SK-N-SH (cell line): ENCODE results near the gene MYBPH. TPM values are rescaled to one million over a fixed set of nuclear protein-coding genes. Genes with fewer than 3 reads are reported as not detected.

Experiments
- CTCF ChIA-PET: fragments of 300-600, 350-600 bp; formaldehyde crosslinking; extraction: SDS; loops from one replicate; lab custom pipeline; 2021; lab: Yijun Ruan, JAX
- POLR2A ChIA-PET: fragments of 350-600 bp; sonication (Branson Sonifier 250); formaldehyde crosslinking; extraction: SDS; loops from one replicate; lab custom pipeline; 2020; ENCODE audit warnings: antibody characterized with exemption, inconsistent platforms; lab: Yijun Ruan, JAX
- DNase-seq: peaks from one replicate; pipeline ENCODE4 v3.0.0; 2012
- H2AFZ ChIP-seq: fragments of 200-600 bp; sonication (generic); 2 replicates; pipeline ENCODE4 v1.8.1; 2016; ENCODE audit warnings: antibody characterized with exemption, mild to moderate bottlenecking, low read depth
- H3F3A ChIP-seq: fragments of 200-600 bp; sonication (generic); replicated peaks from 2 replicates; pipeline ENCODE3; 2016; ENCODE audit warnings: antibody characterized with exemption, mild to moderate bottlenecking; ENCODE audit not compliant: insufficient read depth
- H3K27ac ChIP-seq, 2 experiments: fragments of 200-500 bp in 1 of 2; fragments of 200-600 bp in 1 of 2; sonication (Bioruptor generic) in 1 of 2; sonication (generic), shearing (Covaris generic) in 1 of 2; 2 replicates each; pipeline versions ENCODE4 v1.5.1 to v1.6.1; 2014 to 2016; ENCODE audit warnings: low read depth in 2 of 2, inconsistent platforms in 1 of 2, low read length in 1 of 2, mild to moderate bottlenecking in 1 of 2, mixed read lengths in 1 of 2
- H3K27me3 ChIP-seq: fragments of 200-600 bp; sonication (generic), shearing (Covaris generic); 2 replicates; pipeline ENCODE4 v1.6.1; 2016; ENCODE audit warnings: mixed run types; ENCODE audit not compliant: insufficient read depth
- H3K36me3 ChIP-seq, 2 experiments: fragments of 200-500 bp in 1 of 2; fragments of 200-600 bp in 1 of 2; sonication (Bioruptor generic) in 1 of 2; sonication (generic) in 1 of 2; replicated peaks in 1 of 2; 2 replicates each; pipeline versions ENCODE3 to v1.5.1; 2014 to 2016; ENCODE audit warnings: low read length in 1 of 2, mild to moderate bottlenecking in 1 of 2; ENCODE audit not compliant: insufficient read depth in 2 of 2, control insufficient read depth in 1 of 2
- H3K4me1 ChIP-seq, 2 experiments: fragments of 200-500 bp in 1 of 2; fragments of 200-600 bp in 1 of 2; sonication (Bioruptor generic) in 1 of 2; sonication (generic), shearing (Covaris generic) in 1 of 2; 2 replicates each; pipeline versions ENCODE4 v1.5.1 to v1.6.1; 2014 to 2016; ENCODE audit warnings: low read depth in 1 of 2, low read length in 1 of 2, mixed run types in 1 of 2; ENCODE audit not compliant: insufficient read depth in 2 of 2, control insufficient read depth in 1 of 2
- H3K4me2 ChIP-seq: fragments of 200-600 bp; sonication (generic), shearing (Covaris generic); 2 replicates; pipeline ENCODE4 v1.6.1; 2017; ENCODE audit warnings: mixed run types
- H3K4me3 ChIP-seq, 2 experiments: fragments of 200-500 bp in 1 of 2; fragments of 200-600 bp in 1 of 2; sonication (Bioruptor generic) in 1 of 2; sonication (generic), shearing (Covaris generic) in 1 of 2; 2 replicates each; pipeline versions ENCODE4 v1.5.1 to v1.8.1; 2014 to 2016; ENCODE audit warnings: low read depth in 2 of 2, inconsistent platforms in 1 of 2, low read length in 1 of 2, mild to moderate bottlenecking in 1 of 2, mixed read lengths in 1 of 2, moderate library complexity in 1 of 2
- H3K79me2 ChIP-seq: fragments of 200-600 bp; sonication (generic); 2 replicates; pipeline ENCODE4 v1.8.1; 2017; ENCODE audit warnings: mild to moderate bottlenecking; ENCODE audit not compliant: insufficient read depth
- H3K9ac ChIP-seq: fragments of 200-600 bp; sonication (generic); 2 replicates; pipeline ENCODE4 v1.6.1; 2017; ENCODE audit warnings: mixed run types
- H3K9me2 ChIP-seq: fragments of 200-600 bp; sonication (generic); 2 replicates; pipeline ENCODE4 v1.6.1; 2017; ENCODE audit warnings: mixed run types
- H3K9me3 ChIP-seq: fragments of 200-600 bp; sonication (generic); 2 replicates; pipeline ENCODE4 v1.6.1; 2017; ENCODE audit warnings: mixed run types, mild to moderate bottlenecking, moderate library complexity
- H4K20me1 ChIP-seq: fragments of 200-600 bp; sonication (generic); 2 replicates; pipeline ENCODE4 v1.6.1; 2017; ENCODE audit warnings: mild to moderate bottlenecking, mixed run types; ENCODE audit not compliant: insufficient read depth
- ELF1 ChIP-seq: IDR thresholded peaks from 2 replicates; pipeline ENCODE4 v1.4.0; 2012
- EZH2phosphoT487 ChIP-seq: fragments of 200-600 bp; sonication (generic); IDR thresholded peaks from 2 replicates; pipeline ENCODE4 v1.6.1; 2017; ENCODE audit warnings: low read depth, mixed run types, mild to moderate bottlenecking, antibody characterized with exemption, moderate library complexity, borderline replicate concordance
- GABPA ChIP-seq: IDR thresholded peaks from 2 replicates; pipeline ENCODE4 v1.4.0; 2012; ENCODE audit warnings: low read depth, mild to moderate bottlenecking
- NRF1 ChIP-seq: IDR thresholded peaks from 2 replicates; pipeline ENCODE4 v1.6.1; 2012; ENCODE audit warnings: low read depth, mild to moderate bottlenecking, low read length
- PBX3 ChIP-seq: IDR thresholded peaks from 2 replicates; pipeline ENCODE4; 2012
- RAD21 ChIP-seq: IDR thresholded peaks from 2 replicates; pipeline ENCODE4 v1.6.1; 2012; ENCODE audit warnings: mild to moderate bottlenecking, low read length
- REST ChIP-seq: IDR thresholded peaks from 2 replicates; pipeline ENCODE4 v1.6.1; 2012; ENCODE audit warnings: mild to moderate bottlenecking, low read depth, low read length, moderate library complexity
- SMC3 ChIP-seq: IDR thresholded peaks from 2 replicates; pipeline ENCODE4 v1.6.1; 2012; ENCODE audit warnings: low read depth, low read length, improper control_type of control experiment
- TAF1 ChIP-seq: IDR thresholded peaks from 2 replicates; pipeline ENCODE4 v1.6.1; 2012; ENCODE audit warnings: low read depth, mild to moderate bottlenecking, low read length, moderate library complexity, borderline replicate concordance
- TEAD4 ChIP-seq: IDR thresholded peaks from 2 replicates; pipeline ENCODE4 v1.4.0; 2012; ENCODE audit warnings: mild to moderate bottlenecking, borderline replicate concordance; ENCODE audit not compliant: insufficient read depth
- USF1 ChIP-seq: IDR thresholded peaks from 2 replicates; pipeline ENCODE4 v1.4.0; 2012; ENCODE audit warnings: low read depth, borderline replicate concordance
- WGBS: methylation state at CpG from one replicate; pipeline ENCODE4 v1.1.6; 2017; ENCODE audit warnings: low lambda C conversion rate; 5-methylcytosine and 5-hydroxymethylcytosine counted together
- polyA plus RNA-seq, 3 experiments: library from polyadenylated mRNA; depleted of rRNA; stranded (reverse); fragments of >200 nt; gene quantifications; 2 replicates each; pipeline ENCODE4 v1.2.3, GENCODE V29; 2012

The MYBPH gene
- polyA plus RNA-seq, 1 of the 3 experiments (the other 2 are of a cell fraction): 0.12 TPM

- 89% methylated on average over 21 of the region's 21 CpGs for WGBS
- Histone ChIP-seq H3K27me3 (no peaks in the 10 kb centered on the region), H3F3A (no peaks in the 10 kb centered on the region), H3K9ac (no peak overlapping the region), H2AFZ (no peak overlapping the region), H3K36me3 (no peaks in the 10 kb centered on the region), H3K79me2 (no peaks in the 10 kb centered on the region), H3K4me3 (no peak overlapping the region), H3K9me2 (no peaks in the 10 kb centered on the region), H3K4me1 (peaks cover 0 to 6% of the 10 kb centered on the region in 2 experiments; a peak in 1 of 4 replicates), H3K27ac (no peak overlapping the region), H3K9me3 (no peaks in the 10 kb centered on the region), H3K4me2 (no peak overlapping the region), H4K20me1 (no peaks in the 10 kb centered on the region)
- ChIA-PET POLR2A (interaction anchor here (0.6 kb wide), 1 partner anchor 53 kb away, joined by 3 read pairs; no protein-coding TSS in a partner anchor), CTCF (interaction anchor here (1.3 to 4.8 kb wide), 4 partner anchors 46 to 130 kb away, joined by 3 to 37 read pairs (median 8); no protein-coding TSS in a partner anchor)
- TF ChIP-seq ELF1 (no peak), TEAD4 (no peak), EZH2phosphoT487 (no peak), NRF1 (no peak), TAF1 (no peak), GABPA (no peak), PBX3 (no peak), USF1 (no peak), RAD21 (no peak)
- no peak for DNase-seq
Observed at GRCh38 chr1:203169770-203170520, 5.7 kb downstream of the MYBPH start.

- H3K27me3 ChIP-seq: no peaks in the 10 kb centered on the region
- no peaks in the 10 kb centered on the region for H3F3A ChIP-seq
- H3K27ac ChIP-seq: no peak overlapping the region
- no peak for DNase-seq
- WGBS: 92% methylated on average over 5 of the region's 9 CpGs
- H4K20me1 ChIP-seq: no peaks in the 10 kb centered on the region
- H3K9me2 ChIP-seq: no peaks in the 10 kb centered on the region
- H3K9ac ChIP-seq: no peak overlapping the region
- H3K36me3 ChIP-seq: no peaks in the 10 kb centered on the region
- no peaks in the 10 kb centered on the region for H3K9me3 ChIP-seq
- CTCF ChIA-PET: interaction anchor here (1.2 to 2.6 kb wide), 6 partner anchors 10 to 130 kb away, joined by 3 to 12 read pairs (median 4); no protein-coding TSS in a partner anchor
- peaks cover 0 to 4% of the 10 kb centered on the region in 2 experiments; a peak in 1 of 4 replicates for H3K4me1 ChIP-seq
- POLR2A ChIA-PET: no interaction called here
- TF ChIP-seq GABPA: no peak
- TF ChIP-seq SMC3: no peak
- no peak for TF ChIP-seq REST
- no peaks in the 10 kb centered on the region for H3K79me2 ChIP-seq
- no peak overlapping the region for H3K4me3 ChIP-seq
- H2AFZ ChIP-seq: no peak overlapping the region
- H3K4me2 ChIP-seq: no peak overlapping the region
Observed at GRCh38 chr1:203168991-203169390, 6.6 kb downstream of the MYBPH start.
